GM12874 (cell line): ENCODE measurements around the gene GATD1.

Experiments
- TF ChIP-seq, protein P1 (sequence below): IDR thresholded peaks from 2 replicates; pipeline ENCODE4 v1.5.1; 2011; ENCODE audit warnings: low read depth, mild to moderate bottlenecking, control low read depth, low read length, moderate library complexity; ENCODE audit not compliant: insufficient read depth

GATD1 gene

DNA sequence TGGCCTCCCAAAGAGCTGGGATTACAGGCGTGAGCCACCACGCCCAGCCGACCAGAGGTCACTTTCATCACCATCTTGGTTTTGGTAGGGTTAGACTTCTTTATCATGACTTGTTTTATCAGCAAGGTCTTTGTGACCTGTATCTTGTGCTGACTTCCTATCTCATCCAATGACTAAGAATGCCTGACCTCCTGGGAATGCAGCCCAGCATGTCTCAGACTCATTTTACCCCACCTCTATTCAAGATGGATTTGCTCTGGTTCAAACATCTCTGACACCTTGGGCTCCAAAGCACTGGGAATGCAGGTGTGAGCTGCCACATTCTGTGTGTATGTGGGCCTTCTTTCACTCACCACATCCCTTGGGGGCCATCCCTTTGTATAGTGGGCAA lies 35.1 kb downstream of the GATD1 start:
- TF ChIP-seq, protein P1, sequence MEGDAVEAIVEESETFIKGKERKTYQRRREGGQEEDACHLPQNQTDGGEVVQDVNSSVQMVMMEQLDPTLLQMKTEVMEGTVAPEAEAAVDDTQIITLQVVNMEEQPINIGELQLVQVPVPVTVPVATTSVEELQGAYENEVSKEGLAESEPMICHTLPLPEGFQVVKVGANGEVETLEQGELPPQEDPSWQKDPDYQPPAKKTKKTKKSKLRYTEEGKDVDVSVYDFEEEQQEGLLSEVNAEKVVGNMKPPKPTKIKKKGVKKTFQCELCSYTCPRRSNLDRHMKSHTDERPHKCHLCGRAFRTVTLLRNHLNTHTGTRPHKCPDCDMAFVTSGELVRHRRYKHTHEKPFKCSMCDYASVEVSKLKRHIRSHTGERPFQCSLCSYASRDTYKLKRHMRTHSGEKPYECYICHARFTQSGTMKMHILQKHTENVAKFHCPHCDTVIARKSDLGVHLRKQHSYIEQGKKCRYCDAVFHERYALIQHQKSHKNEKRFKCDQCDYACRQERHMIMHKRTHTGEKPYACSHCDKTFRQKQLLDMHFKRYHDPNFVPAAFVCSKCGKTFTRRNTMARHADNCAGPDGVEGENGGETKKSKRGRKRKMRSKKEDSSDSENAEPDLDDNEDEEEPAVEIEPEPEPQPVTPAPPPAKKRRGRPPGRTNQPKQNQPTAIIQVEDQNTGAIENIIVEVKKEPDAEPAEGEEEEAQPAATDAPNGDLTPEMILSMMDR = no peak

DNA sequence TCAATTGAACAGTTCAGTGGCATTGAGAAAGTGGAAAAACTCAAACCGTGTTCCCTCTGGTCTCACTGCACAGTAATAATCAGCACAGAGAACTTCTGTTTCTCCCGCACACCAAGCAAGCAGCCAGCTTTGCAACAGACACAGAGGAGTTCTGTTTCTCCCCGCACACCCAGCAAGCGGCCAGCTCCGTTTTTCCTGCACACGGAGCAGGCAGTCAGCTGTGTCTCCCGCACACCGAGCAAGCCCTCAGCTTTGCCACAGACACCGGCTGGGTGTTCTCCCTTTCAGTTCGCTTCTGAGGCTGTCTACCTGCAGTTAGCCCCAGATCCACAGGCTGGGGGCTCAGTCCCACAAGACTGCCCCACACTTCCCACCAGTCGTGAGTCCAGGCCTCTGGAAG lies 39.9 kb downstream of the GATD1 start:
- TF ChIP-seq, protein P1 = no peak

DNA sequence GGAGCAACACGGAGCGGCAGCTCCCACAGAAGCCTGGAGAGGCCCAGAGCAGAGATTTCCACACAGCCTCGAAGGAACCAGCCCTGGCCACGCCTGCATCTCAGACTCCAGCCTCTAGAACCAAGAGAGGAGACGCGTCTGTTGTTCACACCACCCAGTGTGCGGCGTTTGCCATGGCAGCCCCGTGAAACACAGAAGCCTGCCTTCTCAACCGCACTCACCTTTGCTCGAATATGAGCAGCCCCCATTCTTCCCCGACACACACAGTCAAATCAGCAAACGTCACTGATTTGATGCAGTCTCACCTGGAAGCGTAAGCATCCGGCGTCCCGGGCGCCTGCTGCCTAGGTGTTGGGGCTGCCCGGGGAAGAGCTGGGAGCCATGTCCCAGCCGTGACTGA lies 44.2 kb downstream of the GATD1 start:
- TF ChIP-seq, protein P1 = no peak

DNA sequence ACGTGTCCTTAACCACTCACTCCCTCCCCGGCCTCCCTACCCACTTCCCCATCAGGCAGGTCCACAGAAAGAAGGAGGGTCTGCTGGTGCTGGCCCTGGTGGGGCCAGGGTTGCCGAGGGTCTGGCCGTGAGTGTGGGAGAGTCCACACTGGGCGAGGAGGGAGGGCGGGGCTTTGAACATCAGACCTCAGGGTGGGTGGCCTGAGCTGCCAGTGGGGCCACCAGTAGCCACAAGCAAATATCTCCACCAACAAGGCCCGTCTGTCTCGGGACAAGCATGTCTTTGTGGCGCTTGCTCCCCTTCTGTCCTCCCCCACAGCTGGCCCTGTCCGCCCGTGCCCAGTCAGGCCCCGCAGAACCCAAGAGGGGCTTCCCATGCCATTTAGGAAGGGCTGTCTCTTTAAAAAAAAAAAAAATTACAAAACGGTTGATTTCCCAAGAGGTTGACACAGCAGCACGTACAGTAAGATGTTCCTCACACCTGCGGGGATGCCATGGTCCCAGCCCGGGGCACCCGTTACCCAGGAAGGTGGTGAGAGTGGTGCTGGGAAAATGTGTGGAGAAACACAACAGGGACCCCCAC lies 47.7 kb downstream of the GATD1 start:
- TF ChIP-seq, protein P1 = no peak

DNA sequence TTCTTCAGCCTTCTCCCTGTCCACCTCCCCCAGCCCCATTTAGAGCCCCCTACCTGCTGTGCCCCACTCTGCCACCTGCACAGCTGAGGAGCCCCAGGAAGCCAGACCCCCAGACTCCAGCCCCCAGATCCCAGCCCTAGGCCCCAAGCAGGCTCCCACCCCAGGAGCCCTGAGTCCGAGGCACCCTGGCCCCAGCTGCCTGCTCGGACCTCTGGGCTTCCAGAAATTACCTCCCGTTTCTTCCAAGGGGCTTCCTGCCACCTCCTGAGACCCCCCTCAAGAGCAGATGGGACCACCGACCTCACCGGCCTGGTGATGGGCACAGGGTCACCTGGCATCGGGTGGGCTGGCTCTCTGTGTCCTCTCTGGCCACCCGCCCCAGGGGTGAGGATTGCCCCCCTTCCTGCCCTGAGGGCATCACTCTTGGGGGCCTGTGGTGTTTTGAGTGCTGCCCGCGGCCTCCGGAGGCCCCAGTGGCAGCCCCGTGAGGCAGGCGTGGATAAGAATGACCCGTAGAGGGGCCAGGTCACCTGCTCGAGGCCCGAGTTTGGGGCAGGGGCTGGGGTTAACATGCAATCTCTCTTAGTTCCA lies 48.3 kb downstream of the GATD1 start:
- TF ChIP-seq, protein P1 = no peak

DNA sequence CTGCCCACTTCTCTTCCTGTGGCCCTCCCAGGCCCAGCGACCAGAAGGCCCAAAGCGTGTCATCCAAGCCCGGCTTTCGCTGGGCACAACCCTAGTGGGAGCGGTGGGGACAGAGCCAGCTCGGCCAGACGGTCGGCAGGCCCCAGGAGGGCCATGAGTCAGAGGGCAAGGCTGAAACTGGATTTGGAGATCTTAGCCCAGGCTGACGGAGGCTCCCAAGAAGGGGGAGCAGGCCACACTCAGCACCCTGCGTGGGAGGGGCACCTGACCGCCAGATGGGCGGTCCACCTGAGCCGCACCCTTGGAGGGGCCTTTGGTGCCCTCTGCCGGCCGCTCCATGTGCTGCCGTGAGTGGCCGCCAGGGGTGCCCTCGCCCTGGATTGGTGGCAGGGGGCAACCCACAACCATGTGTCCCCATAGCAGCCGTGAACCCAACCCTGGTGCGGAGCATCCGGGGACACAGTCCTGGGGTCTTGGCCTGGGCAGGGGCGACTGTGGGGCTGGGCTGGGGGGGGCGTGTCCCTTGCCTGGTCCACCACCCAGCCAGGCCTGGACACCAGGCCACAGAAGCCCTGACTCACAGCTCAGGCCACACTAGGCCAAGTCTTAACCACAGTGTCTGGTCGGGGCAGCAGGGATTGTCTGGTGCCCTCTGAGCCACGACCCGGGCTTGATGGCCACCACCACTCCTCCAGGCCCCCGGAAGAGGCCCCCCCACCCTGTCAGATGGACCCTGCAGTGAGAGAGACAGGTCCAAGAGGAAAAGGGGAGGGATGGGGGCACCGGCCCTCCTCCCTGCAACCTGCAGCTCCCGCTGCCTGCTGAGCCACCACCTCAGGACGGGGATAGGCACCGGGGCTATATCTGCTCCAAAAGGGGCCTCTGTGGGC lies 49.2 kb downstream of the GATD1 start:
- TF ChIP-seq, protein P1 = peak; percentile 99

DNA sequence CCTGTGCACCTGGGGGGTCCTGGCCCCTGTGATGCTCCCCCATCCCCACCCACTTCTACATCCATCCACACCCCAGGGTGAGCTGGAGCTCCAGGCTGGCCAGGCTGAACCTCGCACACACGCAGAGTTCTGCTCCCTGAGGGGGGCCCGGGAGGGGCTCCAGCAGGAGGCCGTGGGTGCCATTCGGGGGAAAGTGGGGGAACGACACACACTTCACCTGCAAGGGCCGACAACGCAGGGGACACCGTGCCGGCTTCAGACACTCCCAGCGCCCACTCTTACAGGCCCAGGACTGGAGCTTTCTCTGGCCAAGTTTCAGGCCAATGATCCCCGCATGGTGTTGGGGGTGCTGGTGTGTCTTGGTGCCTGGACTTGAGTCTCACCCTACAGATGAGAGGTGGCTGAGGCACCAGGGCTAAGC lies 50.0 kb downstream of the GATD1 start:
- TF ChIP-seq, protein P1 = no peak
